Heart left ventricle (tissue), 16 donors: ENCODE measurements around the gene FBXO31. TPM values are rescaled to one million over a fixed set of nuclear protein-coding genes. Genes with fewer than 3 reads are reported as not detected.
"Not testable (repeated sequence)": the region's sequence is repeated elsewhere in the genome, so short reads cannot be mapped to it uniquely, and the experiment has no call there.

ENCODE experiments used
- ATAC-seq, 4 donors: fragments of 200-7000 bp; cut with Tn5 transposase; one replicate each; pipeline ENCODE4 v1.9.1; 2020 to 2022; ENCODE audit warnings: moderate library complexity in 4 of 4, mild to moderate bottlenecking in 3 of 4, moderate number of reproducible peaks in 1 of 4
- DNase-seq, 5 donors: peaks; one replicate each; pipeline ENCODE4 v3.0.0-alpha.2; 2020
- H3K27ac ChIP-seq, 12 donors: fragments of 200-600 bp; sonication (generic) in 4 of 12; one replicate each; pipeline versions ENCODE4 v1.5.0 to v1.8.0; 2016 to 2022; ENCODE audit warnings: mild to moderate bottlenecking in 2 of 12
- H3K27me3 ChIP-seq, 9 donors: fragments of 200-600 bp; sonication (generic) in 2 of 9; one replicate each; pipeline versions ENCODE4 v1.5.1 to v1.8.0; 2016 to 2022; ENCODE audit warnings: mild to moderate bottlenecking in 3 of 9
- H3K36me3 ChIP-seq, 9 donors: fragments of 200-600 bp; sonication (generic) in 2 of 9; one replicate each; pipeline versions ENCODE4 v1.5.0 to v1.8.0; 2018 to 2022; ENCODE audit warnings: mild to moderate bottlenecking in 2 of 9
- H3K4me1 ChIP-seq, 12 donors: fragments of 200-600 bp; sonication (generic) in 4 of 12; one replicate each; pipeline versions ENCODE4 v1.5.0 to v1.8.0; 2016 to 2022; ENCODE audit warnings: mild to moderate bottlenecking in 3 of 12
- H3K4me3 ChIP-seq, 12 donors: fragments of 200-600 bp; sonication (generic) in 4 of 12; one replicate each; pipeline versions ENCODE4 v1.5.0 to v1.8.0; 2017 to 2022; ENCODE audit warnings: mild to moderate bottlenecking in 9 of 12, moderate library complexity in 4 of 12
- H3K9me3 ChIP-seq, 12 donors: fragments of 200-600 bp; sonication (generic) in 4 of 12; one replicate each; pipeline versions ENCODE4 v1.5.0 to v1.8.0; 2016 to 2022; ENCODE audit warnings: mild to moderate bottlenecking in 1 of 12
- POLR2A ChIP-seq, 2 donors: fragments of 450-650 bp; IDR thresholded peaks; one replicate each; pipeline ENCODE4 v1.6.1; 2017; ENCODE audit warnings: antibody characterized with exemption in 2 of 2, mild to moderate bottlenecking in 2 of 2, moderate library complexity in 2 of 2
- WGBS, 4 donors: extraction: QIAGEN DNeasy Blood & Tissue Kit in 2 of 4; methylation state at CpG; one replicate each; pipeline versions ENCODE4 v1.1.5 to v1.1.7; 2013 to 2018; 5-methylcytosine and 5-hydroxymethylcytosine counted together
- intact Hi-C, 10 donors: fragments of 100-400 bp; cut with DNase I; formaldehyde crosslinking; loops; one replicate each; pipeline versions ENCODE4 v1.11.1 to v1.14.2; 2022
- polyA plus RNA-seq, 2 donors: library from polyadenylated mRNA; stranded (reverse); fragments of 200-250 nt; gene quantifications; one replicate each; pipeline ENCODE4 v1.2.3, GENCODE V29; 2013
- total RNA-seq, 9 donors: library from RNA; depleted of rRNA in 2 of 9; stranded (reverse); fragments of >200 nt in 2 of 9; fragmentation: NEBNext Ultra II Directional in 3 of 9; extraction: Animal tissue kit (Norgen Biotek cat#: 25700) in 3 of 9; gene quantifications; one replicate each; pipeline versions ENCODE4 v1.1.0 to v1.2.4, GENCODE V29; 2016 to 2023
- TF ChIP-seq, protein P1 (sequence below), 12 donors: fragments of 200-600 bp; sonication (generic) in 4 of 12; IDR thresholded peaks; one replicate each; pipeline versions ENCODE4 v1.5.0 to v1.8.0; 2018 to 2022; ENCODE audit warnings: antibody characterized with exemption in 12 of 12, mild to moderate bottlenecking in 5 of 12
- donor health status: ischemic (EF 13 %, LVEDD 7.1; RV severe dilation, severe dysfunction).
- donor health status: healthy with polysubstance abuse.
- donor health status: DM: no; HTN: yes; CAD: no.
- donor health status: DM: no; HTN: no; CAD: no.
- donor health status: ischemic (EF 25% LVEDD 6.9; RV normal size, moderate dysfunction).
- donor health status: ischemic (EF 25% LVEDD 5.7; RV mildly dilated, moderate dysfunction).
- donor health status: healthy.
- donor health status: DM: yes; HTN: yes; CAD: no.
- donor health status: ischemic (EF 35%, LVEDD 5.7; RV mildly dilated, moderate dysfunction).
- donor health status: nonischemic (EF 11% LVEDD 7.7; RV severe dilation, severe dysfunction).
- donor health status: DM: yes; HTN: yes; CAD: no.
- donor health status: PGD.
- donor health status: ischemic (EF 29% LVEDD 5.4; RV normal size, mild dysfunction).
- donor health status: nonischemic (EF 23%, LVEDD 6.1; RV moderate dilation, normal function).

Gene FBXO31
- total and polyA plus RNA-seq, 11 donors = 20.0 to 130 (median 63.1) TPM

- Histone ChIP-seq H3K9me3 (no peaks in the 10 kb centered on the region), H3K4me1 (peaks cover 0 to 23% (median 14%) of the 10 kb centered on the region in 12 donors), H3K27ac (peak overlapping the region in 1 of 12 donors; percentile 71), H3K4me3 (no peak overlapping the region), H3K27me3 (no peaks in the 10 kb centered on the region), H3K36me3 (peaks cover 5 to 79% (median 66%) of the 10 kb centered on the region in 9 donors)
- TF ChIP-seq, protein P1, sequence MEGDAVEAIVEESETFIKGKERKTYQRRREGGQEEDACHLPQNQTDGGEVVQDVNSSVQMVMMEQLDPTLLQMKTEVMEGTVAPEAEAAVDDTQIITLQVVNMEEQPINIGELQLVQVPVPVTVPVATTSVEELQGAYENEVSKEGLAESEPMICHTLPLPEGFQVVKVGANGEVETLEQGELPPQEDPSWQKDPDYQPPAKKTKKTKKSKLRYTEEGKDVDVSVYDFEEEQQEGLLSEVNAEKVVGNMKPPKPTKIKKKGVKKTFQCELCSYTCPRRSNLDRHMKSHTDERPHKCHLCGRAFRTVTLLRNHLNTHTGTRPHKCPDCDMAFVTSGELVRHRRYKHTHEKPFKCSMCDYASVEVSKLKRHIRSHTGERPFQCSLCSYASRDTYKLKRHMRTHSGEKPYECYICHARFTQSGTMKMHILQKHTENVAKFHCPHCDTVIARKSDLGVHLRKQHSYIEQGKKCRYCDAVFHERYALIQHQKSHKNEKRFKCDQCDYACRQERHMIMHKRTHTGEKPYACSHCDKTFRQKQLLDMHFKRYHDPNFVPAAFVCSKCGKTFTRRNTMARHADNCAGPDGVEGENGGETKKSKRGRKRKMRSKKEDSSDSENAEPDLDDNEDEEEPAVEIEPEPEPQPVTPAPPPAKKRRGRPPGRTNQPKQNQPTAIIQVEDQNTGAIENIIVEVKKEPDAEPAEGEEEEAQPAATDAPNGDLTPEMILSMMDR (IDR thresholded peaks at IDR 0.05) = no peak
- intact Hi-C loops = loop anchor here in 1 of 10 donors (2.0 kb wide), 1 partner anchor 25 kb away; no protein-coding TSS in a partner anchor
- DNase-seq = peak in 1 of 5 donors; percentile 26
- no peak for ATAC-seq
- WGBS, 4 donors = 87 to 89% (median 88%) methylated on average over 9 to 11 of the region's 11 CpGs
Observed at GRCh38 chr16:87343753-87344050, 39.9 kb downstream of the FBXO31 start.

GRCh38 chr16:87342978-87343752 lies 40.4 kb downstream of the FBXO31 start:
- Histone ChIP-seq H3K4me3 (no peak overlapping the region), H3K27ac (no peak overlapping the region), H3K9me3 (no peaks in the 10 kb centered on the region), H3K4me1 (peaks cover 0 to 23% (median 14%) of the 10 kb centered on the region in 12 donors), H3K27me3 (no peaks in the 10 kb centered on the region), H3K36me3 (peaks cover 5 to 80% (median 67%) of the 10 kb centered on the region in 9 donors)
- DNase-seq (peak in 1 of 5 donors; percentile 20), ATAC-seq (no peak)
- TF ChIP-seq POLR2A (IDR thresholded peaks at IDR 0.05) = no peak
- TF ChIP-seq, protein P1 (IDR thresholded peaks at IDR 0.05) = no peak
- intact Hi-C loops = no loop called here
- WGBS, 4 donors = 80 to 84% (median 83%) methylated on average over 24 to 26 of the region's 26 CpGs

DNA sequence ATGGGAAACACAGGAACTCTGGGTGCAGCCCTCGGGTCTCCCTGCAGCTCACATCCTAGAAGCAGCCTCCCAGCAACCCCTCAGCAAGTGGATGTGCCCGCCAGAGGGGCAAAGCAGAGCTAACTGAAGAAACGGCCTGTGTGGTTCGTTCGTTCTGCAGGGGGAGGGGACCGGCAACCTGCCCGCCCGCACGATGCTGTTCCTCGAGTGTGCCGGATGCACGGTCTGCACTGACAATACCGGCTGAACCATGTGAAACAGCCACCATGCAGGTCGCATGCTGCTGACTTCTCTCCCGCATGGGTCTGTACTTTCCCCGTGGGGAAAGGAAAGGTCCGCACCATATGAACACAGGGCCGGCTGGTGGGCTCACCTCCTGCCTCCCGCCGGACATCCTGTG lies 41.1 kb downstream of the FBXO31 start:
- no peak for ATAC-seq
- 89 to 94% (median 92%) methylated on average over 11 to 20 of the region's 20 CpGs for WGBS, 4 donors
- H3K27ac ChIP-seq = no peak overlapping the region
- intact Hi-C loops = no loop called here
- H3K4me3 ChIP-seq = no peak overlapping the region
- no peaks in the 10 kb centered on the region for H3K9me3 ChIP-seq
- TF ChIP-seq POLR2A (IDR thresholded peaks at IDR 0.05) = no peak
- TF ChIP-seq, protein P1 (IDR thresholded peaks at IDR 0.05) = no peak
- peaks cover 0 to 23% (median 14%) of the 10 kb centered on the region in 12 donors for H3K4me1 ChIP-seq
- H3K27me3 ChIP-seq = no peaks in the 10 kb centered on the region
- DNase-seq = no peak
- peaks cover 5 to 82% (median 67%) of the 10 kb centered on the region in 9 donors for H3K36me3 ChIP-seq

DNA sequence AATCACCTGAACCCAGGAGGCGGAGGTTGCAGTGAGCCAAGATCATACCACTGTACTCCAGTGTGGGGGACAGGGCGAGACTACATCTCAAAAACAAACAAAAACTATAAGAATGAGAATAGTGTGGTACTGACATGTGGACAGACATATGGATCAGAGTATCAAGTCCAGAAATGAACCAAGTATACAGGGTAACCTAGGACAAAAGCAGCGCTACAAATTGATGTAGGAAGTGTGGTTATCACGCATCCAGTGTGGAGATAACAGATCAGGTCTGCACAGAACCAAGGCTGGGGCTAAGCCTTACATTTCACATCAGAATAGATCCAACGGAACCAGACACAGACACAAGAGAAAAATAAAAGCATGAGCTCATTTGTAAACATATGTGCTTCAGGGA lies 43.4 kb downstream of the FBXO31 start:
- WGBS, 4 donors = 94 to 98% (median 96%) methylated on average over 5 of the region's 5 CpGs
- TF ChIP-seq POLR2A (IDR thresholded peaks at IDR 0.05) = no peak
- TF ChIP-seq, protein P1 (IDR thresholded peaks at IDR 0.05) = no peak
- H3K9me3 ChIP-seq = no peaks in the 10 kb centered on the region
- intact Hi-C loops = no loop called here
- DNase-seq (no peak), ATAC-seq (no peak)
- peaks cover 0 to 16% (median 9%) of the 10 kb centered on the region in 12 donors for H3K4me1 ChIP-seq
- H3K36me3 ChIP-seq = peaks cover 3 to 78% (median 66%) of the 10 kb centered on the region in 9 donors
- no peak overlapping the region for H3K4me3 ChIP-seq
- H3K27ac ChIP-seq = no peak overlapping the region
- H3K27me3 ChIP-seq = no peaks in the 10 kb centered on the region

DNA sequence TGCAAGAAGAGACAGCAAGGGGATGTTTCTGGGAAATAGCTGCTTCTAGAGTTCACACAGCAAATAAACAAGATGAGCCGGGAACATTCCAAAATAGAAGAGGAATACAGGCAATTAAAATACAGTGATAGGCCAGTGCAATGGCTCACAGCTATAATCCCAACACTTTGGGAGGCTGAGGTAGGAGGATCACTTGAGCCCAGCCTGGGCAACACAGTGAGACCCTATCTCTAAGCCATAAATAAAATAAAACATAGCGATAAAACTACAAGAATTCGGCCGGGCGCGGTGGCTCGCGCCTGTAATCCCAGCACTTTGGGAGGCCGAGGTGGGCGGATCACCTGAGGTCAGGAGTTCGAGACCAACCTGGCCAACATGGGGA lies 43.9 kb downstream of the FBXO31 start:
- 95 to 98% (median 97%) methylated on average over 11 of the region's 11 CpGs for WGBS, 4 donors
- H3K4me3 ChIP-seq, H3K9me3 ChIP-seq, H3K27me3 ChIP-seq, H3K27ac ChIP-seq, ATAC-seq, DNase-seq, intact Hi-C loops: not testable (repeated sequence)
- Histone ChIP-seq H3K4me1 (peaks cover 0 to 12% (median 5%) of the 10 kb centered on the region in 12 donors), H3K36me3 (peaks cover 6 to 83% (median 70%) of the 10 kb centered on the region in 9 donors)
